Colonic mucosa (tissue), 4 donors: ENCODE data around the gene TTPAL. TPM values are rescaled to one million over a fixed set of nuclear protein-coding genes. Genes with fewer than 3 reads are reported as not detected.

Experiments
- DNase-seq: peaks from one replicate; pipeline ENCODE4 v3.0.0-alpha.2; 2020
- H3K27ac ChIP-seq: fragments of 200-600 bp; one replicate; pipeline ENCODE4 v1.8.0; 2021
- H3K27me3 ChIP-seq: fragments of 200-600 bp; one replicate; pipeline ENCODE4 v1.8.0; 2021
- H3K36me3 ChIP-seq: fragments of 200-600 bp; one replicate; pipeline ENCODE4 v1.8.0; 2021
- H3K4me1 ChIP-seq: fragments of 200-600 bp; one replicate; pipeline ENCODE4 v1.8.0; 2021; ENCODE audit warnings: mild to moderate bottlenecking
- H3K4me3 ChIP-seq: fragments of 200-600 bp; one replicate; pipeline ENCODE4 v1.8.0; 2021
- H3K9ac ChIP-seq, 2 donors: one replicate each; pipeline ENCODE4 v1.7.0; 2013; ENCODE audit warnings: control low read depth in 2 of 2, low read depth in 2 of 2, low read length in 2 of 2
- H3K9me3 ChIP-seq: fragments of 200-600 bp; one replicate; pipeline ENCODE4 v1.8.0; 2021
- intact Hi-C: fragments of 100-400 bp; cut with DNase I; formaldehyde crosslinking; loops from one replicate; pipeline ENCODE4 v1.14.1; 2022
- total RNA-seq, 2 donors: library from RNA; stranded (reverse); fragmentation: NEBNext Ultra II Directional in 1 of 2; extraction: Animal tissue kit (Norgen Biotek cat#: 25700) in 1 of 2; gene quantifications; one replicate each; pipeline ENCODE4 v1.2.1, GENCODE V29; 2021
- TF ChIP-seq, protein P1 (sequence below): fragments of 200-600 bp; IDR thresholded peaks from one replicate; pipeline ENCODE4 v1.8.0; 2022; ENCODE audit warnings: antibody characterized with exemption, mild to moderate bottlenecking
- donor health status: healthy.
- donor health status: DM: no; HTN: no; CAD: no.
- donor health status: DM: no; HTN: no; CAD: no.

The TTPAL gene
- total RNA-seq, 2 donors from 2014 or later = 8.4 to 11.6 TPM

DNA sequence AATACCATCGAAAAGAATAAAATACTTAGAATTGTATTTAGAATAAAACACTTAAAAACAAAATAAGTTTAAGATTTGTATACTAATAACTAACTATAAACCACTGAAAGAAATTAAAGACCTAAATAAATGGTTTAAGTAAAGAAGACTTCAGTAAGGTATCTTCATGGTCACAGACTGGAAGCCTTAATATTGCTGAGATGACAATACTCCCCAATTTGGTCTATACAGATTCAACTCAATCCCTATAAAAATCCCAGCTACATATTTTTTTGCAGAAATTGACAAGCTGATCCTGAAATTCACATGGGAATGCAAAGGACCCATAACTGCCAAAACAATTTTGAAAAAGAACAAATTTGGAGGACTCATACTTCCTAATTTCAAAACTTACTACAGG, 27.3 kb downstream of the TTPAL start:
- TF ChIP-seq, protein P1, sequence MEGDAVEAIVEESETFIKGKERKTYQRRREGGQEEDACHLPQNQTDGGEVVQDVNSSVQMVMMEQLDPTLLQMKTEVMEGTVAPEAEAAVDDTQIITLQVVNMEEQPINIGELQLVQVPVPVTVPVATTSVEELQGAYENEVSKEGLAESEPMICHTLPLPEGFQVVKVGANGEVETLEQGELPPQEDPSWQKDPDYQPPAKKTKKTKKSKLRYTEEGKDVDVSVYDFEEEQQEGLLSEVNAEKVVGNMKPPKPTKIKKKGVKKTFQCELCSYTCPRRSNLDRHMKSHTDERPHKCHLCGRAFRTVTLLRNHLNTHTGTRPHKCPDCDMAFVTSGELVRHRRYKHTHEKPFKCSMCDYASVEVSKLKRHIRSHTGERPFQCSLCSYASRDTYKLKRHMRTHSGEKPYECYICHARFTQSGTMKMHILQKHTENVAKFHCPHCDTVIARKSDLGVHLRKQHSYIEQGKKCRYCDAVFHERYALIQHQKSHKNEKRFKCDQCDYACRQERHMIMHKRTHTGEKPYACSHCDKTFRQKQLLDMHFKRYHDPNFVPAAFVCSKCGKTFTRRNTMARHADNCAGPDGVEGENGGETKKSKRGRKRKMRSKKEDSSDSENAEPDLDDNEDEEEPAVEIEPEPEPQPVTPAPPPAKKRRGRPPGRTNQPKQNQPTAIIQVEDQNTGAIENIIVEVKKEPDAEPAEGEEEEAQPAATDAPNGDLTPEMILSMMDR = no peak
- DNase-seq = no peak
- intact Hi-C loops = no loop called here
- Histone ChIP-seq H3K9me3 (no peaks in the 10 kb centered on the region), H3K4me3 (no peak overlapping the region), H3K9ac (no peak overlapping the region), H3K36me3 (peaks cover 46% of the 10 kb centered on the region), H3K4me1 (no peaks in the 10 kb centered on the region), H3K27me3 (no peaks in the 10 kb centered on the region), H3K27ac (no peak overlapping the region)

DNA sequence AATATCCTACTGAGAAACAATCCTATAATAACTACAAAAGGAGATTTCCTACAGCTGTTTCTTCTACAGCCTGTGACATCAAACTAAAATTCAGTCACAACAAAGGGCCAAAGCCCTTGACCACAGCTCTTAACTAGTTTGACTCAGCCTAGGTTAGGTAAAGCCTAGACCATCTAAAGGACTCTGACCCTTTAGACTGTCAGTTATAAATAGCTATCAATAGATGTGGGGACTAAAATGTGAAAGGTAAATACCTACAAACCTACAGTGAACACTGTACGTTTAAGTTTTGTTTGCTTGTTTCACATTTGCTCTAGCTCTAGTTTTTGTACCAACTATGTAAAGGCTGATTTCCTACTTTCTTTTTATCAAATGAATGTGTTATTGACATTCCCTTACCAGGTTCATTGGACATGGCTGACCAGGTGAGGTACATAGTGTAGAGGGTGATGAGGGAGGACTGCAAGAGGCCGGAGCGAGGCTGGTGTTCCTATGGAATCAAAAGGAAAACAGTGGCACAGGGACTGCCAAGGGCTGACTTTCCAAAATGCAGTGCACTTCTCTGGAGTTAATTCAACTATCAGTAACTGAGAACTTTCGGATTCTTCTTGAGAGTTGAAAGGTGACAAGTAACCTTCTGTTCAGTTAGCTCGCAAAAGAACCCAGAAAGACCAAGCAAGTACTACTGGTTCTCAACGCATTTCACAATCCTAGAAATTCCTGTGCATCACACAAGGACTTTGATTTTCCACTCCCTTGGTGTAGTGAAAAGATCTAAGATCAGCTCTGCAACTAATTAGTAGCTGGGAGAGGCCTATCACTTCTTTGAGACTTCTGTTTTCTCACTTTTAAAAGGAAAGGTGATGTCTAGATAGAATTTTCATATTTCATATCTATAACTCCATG, 29.0 kb downstream of the TTPAL start:
- Histone ChIP-seq H3K9me3 (no peaks in the 10 kb centered on the region), H3K4me1 (no peaks in the 10 kb centered on the region), H3K36me3 (peaks cover 51% of the 10 kb centered on the region), H3K27ac (no peak overlapping the region), H3K9ac (no peak overlapping the region), H3K4me3 (no peak overlapping the region), H3K27me3 (no peaks in the 10 kb centered on the region)
- intact Hi-C loops = no loop called here
- TF ChIP-seq, protein P1 = no peak
- no peak for DNase-seq

DNA sequence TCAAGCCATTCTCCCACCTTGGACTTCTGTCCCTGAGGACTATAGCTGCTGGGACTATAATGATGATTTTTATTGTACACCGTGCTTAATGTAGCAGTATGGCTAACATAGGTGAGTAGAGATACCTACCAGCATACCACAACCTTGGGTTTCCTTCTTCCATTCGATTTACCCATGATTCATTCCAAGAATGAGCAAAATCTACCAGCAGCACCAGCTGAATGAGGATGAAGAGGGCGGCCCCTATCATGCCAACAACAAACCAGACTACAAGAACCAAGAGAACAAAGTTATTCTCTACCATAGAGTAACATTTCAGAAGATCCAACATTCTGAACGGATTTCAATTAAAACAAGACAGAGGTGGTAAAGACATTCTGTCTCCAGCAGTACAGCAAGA, 34.1 kb downstream of the TTPAL start:
- no peak for DNase-seq
- no peak overlapping the region for H3K9ac ChIP-seq
- H3K27ac ChIP-seq = no peak overlapping the region
- no peaks in the 10 kb centered on the region for H3K4me1 ChIP-seq
- H3K9me3 ChIP-seq = no peaks in the 10 kb centered on the region
- H3K27me3 ChIP-seq = no peaks in the 10 kb centered on the region
- peaks cover 31% of the 10 kb centered on the region for H3K36me3 ChIP-seq
- H3K4me3 ChIP-seq = no peak overlapping the region
- TF ChIP-seq, protein P1 = no peak
- intact Hi-C loops = no loop called here

DNA sequence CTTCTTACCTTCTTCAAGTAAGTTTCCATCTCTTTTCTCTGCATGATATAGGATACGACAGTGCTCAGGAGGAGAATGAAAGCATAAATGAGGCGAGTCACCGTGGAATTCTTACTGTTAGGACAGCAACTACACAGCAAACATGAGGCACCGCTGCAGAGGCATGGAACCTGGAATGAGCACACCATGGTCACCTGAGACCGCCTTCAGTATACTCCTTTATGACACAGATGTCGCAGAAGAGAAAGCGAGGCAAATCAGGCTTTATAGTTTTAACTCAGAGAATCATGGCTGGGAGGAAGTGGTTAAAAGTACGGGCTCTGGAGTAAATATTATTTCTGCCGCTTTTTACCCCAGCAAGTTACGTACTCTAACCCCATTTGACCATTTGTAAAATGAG, 38.2 kb downstream of the TTPAL start:
- Histone ChIP-seq H3K27me3 (no peaks in the 10 kb centered on the region), H3K36me3 (peaks cover 17% of the 10 kb centered on the region), H3K9me3 (no peaks in the 10 kb centered on the region), H3K9ac (no peak overlapping the region), H3K4me3 (no peak overlapping the region), H3K4me1 (no peaks in the 10 kb centered on the region), H3K27ac (no peak overlapping the region)
- no peak for DNase-seq
- TF ChIP-seq, protein P1 = no peak
- intact Hi-C loops = no loop called here

DNA sequence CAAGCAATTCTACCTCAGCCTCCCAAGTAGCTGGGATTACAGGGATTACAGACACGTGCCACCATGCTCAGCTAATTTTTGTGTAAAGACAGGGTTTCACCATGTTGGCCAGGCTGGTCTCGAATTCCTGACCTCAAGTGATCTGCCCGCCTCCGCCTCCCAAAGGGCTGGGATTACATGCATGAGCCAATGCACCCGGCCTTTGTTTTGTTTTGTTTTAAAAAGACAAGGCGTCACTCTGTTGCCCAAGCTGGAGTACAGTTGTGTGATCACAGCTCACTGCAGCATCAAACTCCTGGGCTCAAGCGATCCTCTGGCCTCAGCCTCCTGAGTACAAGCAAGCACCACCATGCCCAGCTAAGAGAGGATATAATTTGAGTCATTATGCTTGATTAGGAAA, 40.8 kb downstream of the TTPAL start:
- Histone ChIP-seq H3K4me3 (no peak overlapping the region), H3K4me1 (peaks cover 14% of the 10 kb centered on the region)

More for the DNA sequence above, 40.8 kb downstream of the TTPAL start:
- no peaks in the 10 kb centered on the region for H3K9me3 ChIP-seq
- no peaks in the 10 kb centered on the region for H3K36me3 ChIP-seq
- TF ChIP-seq, protein P1 = no peak
- H3K9ac ChIP-seq = no peak overlapping the region
- no peaks in the 10 kb centered on the region for H3K27me3 ChIP-seq
- DNase-seq = no peak
- no peak overlapping the region for H3K27ac ChIP-seq
- intact Hi-C loops = loop anchor here (5.0 kb wide), 1 partner anchor 39 kb away; the partner anchor contains the start of gene TTPAL
